ENCODE results near the gene GRIN3A. TPM values are rescaled to one million over a fixed set of nuclear protein-coding genes. Genes with fewer than 3 reads are reported as not detected.

GRIN3A gene
- total RNA-seq, 1 experiment from 2014 or later = 0.02 TPM

DNA sequence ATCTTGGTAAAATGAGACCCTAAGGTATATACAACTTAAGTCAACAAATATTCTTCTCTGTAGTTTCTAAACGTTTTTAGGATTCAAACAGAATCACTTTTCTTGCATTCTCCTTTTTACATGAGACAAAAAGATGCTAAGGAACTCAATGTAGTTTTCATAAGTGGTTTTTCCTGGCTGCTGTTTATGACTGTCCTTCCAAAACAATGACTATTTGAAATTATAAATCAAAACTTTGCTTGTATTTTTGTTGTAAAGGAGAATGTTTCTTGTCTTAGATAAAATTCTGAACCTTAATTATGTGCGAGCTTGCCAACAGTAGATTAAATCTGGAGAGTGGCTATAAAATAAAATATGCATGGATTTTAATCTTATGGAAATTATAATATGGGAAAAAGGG lies 53.8 kb downstream of the GRIN3A start:
- CTCF ChIA-PET = no interaction called here
- H3K27ac Mint-ChIP-seq = no peak overlapping the region
- ATAC-seq = no peak
- no peaks in the 10 kb centered on the region for H3K9me3 Mint-ChIP-seq
- H3K36me3 Mint-ChIP-seq = no peaks in the 10 kb centered on the region
- H3K27me3 Mint-ChIP-seq (ENCODE audit: low read depth) = no peaks in the 10 kb centered on the region
- no peak for TF ChIP-seq ZNF396 (CRISPR knock-in tag; IDR thresholded peaks at IDR 0.05; ENCODE audit: borderline replicate concordance)
- no peak for TF ChIP-seq HMGA2 (CRISPR knock-in tag; IDR thresholded peaks at IDR 0.05)
- TF ChIP-seq, protein P1, sequence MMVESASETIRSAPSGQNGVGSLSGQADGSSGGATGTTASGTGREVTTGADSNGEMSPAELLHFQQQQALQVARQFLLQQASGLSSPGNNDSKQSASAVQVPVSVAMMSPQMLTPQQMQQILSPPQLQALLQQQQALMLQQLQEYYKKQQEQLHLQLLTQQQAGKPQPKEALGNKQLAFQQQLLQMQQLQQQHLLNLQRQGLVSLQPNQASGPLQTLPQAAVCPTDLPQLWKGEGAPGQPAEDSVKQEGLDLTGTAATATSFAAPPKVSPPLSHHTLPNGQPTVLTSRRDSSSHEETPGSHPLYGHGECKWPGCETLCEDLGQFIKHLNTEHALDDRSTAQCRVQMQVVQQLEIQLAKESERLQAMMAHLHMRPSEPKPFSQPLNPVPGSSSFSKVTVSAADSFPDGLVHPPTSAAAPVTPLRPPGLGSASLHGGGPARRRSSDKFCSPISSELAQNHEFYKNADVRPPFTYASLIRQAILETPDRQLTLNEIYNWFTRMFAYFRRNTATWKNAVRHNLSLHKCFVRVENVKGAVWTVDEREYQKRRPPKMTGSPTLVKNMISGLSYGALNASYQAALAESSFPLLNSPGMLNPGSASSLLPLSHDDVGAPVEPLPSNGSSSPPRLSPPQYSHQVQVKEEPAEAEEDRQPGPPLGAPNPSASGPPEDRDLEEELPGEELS (CRISPR knock-in tag; IDR thresholded peaks at IDR 0.05) = no peak
- TF ChIP-seq JAZF1 (CRISPR knock-in tag; IDR thresholded peaks at IDR 0.05) = no peak
- TF ChIP-seq KAT7 (CRISPR knock-in tag; IDR thresholded peaks at IDR 0.05; ENCODE audit: borderline replicate concordance) = no peak
- no peak for TF ChIP-seq JUN (CRISPR knock-in tag; IDR thresholded peaks at IDR 0.05)
- TF ChIP-seq, protein P2, sequence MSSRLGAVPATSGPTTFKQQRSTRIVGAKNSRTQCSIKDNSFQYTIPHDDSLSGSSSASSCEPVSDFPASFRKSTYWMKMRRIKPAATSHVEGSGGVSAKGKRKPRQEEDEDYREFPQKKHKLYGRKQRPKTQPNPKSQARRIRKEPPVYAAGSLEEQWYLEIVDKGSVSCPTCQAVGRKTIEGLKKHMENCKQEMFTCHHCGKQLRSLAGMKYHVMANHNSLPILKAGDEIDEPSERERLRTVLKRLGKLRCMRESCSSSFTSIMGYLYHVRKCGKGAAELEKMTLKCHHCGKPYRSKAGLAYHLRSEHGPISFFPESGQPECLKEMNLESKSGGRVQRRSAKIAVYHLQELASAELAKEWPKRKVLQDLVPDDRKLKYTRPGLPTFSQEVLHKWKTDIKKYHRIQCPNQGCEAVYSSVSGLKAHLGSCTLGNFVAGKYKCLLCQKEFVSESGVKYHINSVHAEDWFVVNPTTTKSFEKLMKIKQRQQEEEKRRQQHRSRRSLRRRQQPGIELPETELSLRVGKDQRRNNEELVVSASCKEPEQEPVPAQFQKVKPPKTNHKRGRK (CRISPR knock-in tag; IDR thresholded peaks at IDR 0.05; ENCODE audit: borderline replicate concordance) = no peak
- TF ChIP-seq, protein P3, sequence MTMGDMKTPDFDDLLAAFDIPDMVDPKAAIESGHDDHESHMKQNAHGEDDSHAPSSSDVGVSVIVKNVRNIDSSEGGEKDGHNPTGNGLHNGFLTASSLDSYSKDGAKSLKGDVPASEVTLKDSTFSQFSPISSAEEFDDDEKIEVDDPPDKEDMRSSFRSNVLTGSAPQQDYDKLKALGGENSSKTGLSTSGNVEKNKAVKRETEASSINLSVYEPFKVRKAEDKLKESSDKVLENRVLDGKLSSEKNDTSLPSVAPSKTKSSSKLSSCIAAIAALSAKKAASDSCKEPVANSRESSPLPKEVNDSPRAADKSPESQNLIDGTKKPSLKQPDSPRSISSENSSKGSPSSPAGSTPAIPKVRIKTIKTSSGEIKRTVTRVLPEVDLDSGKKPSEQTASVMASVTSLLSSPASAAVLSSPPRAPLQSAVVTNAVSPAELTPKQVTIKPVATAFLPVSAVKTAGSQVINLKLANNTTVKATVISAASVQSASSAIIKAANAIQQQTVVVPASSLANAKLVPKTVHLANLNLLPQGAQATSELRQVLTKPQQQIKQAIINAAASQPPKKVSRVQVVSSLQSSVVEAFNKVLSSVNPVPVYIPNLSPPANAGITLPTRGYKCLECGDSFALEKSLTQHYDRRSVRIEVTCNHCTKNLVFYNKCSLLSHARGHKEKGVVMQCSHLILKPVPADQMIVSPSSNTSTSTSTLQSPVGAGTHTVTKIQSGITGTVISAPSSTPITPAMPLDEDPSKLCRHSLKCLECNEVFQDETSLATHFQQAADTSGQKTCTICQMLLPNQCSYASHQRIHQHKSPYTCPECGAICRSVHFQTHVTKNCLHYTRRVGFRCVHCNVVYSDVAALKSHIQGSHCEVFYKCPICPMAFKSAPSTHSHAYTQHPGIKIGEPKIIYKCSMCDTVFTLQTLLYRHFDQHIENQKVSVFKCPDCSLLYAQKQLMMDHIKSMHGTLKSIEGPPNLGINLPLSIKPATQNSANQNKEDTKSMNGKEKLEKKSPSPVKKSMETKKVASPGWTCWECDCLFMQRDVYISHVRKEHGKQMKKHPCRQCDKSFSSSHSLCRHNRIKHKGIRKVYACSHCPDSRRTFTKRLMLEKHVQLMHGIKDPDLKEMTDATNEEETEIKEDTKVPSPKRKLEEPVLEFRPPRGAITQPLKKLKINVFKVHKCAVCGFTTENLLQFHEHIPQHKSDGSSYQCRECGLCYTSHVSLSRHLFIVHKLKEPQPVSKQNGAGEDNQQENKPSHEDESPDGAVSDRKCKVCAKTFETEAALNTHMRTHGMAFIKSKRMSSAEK (CRISPR knock-in tag; IDR thresholded peaks at IDR 0.05; ENCODE audit: borderline replicate concordance) = no peak
- TF ChIP-seq, protein P4, sequence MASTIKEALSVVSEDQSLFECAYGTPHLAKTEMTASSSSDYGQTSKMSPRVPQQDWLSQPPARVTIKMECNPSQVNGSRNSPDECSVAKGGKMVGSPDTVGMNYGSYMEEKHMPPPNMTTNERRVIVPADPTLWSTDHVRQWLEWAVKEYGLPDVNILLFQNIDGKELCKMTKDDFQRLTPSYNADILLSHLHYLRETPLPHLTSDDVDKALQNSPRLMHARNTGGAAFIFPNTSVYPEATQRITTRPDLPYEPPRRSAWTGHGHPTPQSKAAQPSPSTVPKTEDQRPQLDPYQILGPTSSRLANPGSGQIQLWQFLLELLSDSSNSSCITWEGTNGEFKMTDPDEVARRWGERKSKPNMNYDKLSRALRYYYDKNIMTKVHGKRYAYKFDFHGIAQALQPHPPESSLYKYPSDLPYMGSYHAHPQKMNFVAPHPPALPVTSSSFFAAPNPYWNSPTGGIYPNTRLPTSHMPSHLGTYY (CRISPR knock-in tag; IDR thresholded peaks at IDR 0.05) = no peak
- TF ChIP-seq, protein P5, sequence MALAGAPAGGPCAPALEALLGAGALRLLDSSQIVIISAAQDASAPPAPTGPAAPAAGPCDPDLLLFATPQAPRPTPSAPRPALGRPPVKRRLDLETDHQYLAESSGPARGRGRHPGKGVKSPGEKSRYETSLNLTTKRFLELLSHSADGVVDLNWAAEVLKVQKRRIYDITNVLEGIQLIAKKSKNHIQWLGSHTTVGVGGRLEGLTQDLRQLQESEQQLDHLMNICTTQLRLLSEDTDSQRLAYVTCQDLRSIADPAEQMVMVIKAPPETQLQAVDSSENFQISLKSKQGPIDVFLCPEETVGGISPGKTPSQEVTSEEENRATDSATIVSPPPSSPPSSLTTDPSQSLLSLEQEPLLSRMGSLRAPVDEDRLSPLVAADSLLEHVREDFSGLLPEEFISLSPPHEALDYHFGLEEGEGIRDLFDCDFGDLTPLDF (CRISPR knock-in tag; IDR thresholded peaks at IDR 0.05) = no peak
- no peak for TF ChIP-seq ZBTB21 (CRISPR knock-in tag; IDR thresholded peaks at IDR 0.05; ENCODE audit: borderline replicate concordance)
- TF ChIP-seq TEAD1 (CRISPR knock-in tag; IDR thresholded peaks at IDR 0.05) = no peak
- no peak for TF ChIP-seq RELA (CRISPR knock-in tag; IDR thresholded peaks at IDR 0.05; ENCODE audit: borderline replicate concordance)
- TF ChIP-seq, protein P6, sequence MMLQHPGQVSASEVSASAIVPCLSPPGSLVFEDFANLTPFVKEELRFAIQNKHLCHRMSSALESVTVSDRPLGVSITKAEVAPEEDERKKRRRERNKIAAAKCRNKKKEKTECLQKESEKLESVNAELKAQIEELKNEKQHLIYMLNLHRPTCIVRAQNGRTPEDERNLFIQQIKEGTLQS (CRISPR knock-in tag; conservative IDR thresholded peaks at IDR 0.05) = no peak
- no peak for TF ChIP-seq ESRRA (CRISPR knock-in tag; IDR thresholded peaks at IDR 0.05; ENCODE audit: borderline replicate concordance)
- TF ChIP-seq, protein P7, sequence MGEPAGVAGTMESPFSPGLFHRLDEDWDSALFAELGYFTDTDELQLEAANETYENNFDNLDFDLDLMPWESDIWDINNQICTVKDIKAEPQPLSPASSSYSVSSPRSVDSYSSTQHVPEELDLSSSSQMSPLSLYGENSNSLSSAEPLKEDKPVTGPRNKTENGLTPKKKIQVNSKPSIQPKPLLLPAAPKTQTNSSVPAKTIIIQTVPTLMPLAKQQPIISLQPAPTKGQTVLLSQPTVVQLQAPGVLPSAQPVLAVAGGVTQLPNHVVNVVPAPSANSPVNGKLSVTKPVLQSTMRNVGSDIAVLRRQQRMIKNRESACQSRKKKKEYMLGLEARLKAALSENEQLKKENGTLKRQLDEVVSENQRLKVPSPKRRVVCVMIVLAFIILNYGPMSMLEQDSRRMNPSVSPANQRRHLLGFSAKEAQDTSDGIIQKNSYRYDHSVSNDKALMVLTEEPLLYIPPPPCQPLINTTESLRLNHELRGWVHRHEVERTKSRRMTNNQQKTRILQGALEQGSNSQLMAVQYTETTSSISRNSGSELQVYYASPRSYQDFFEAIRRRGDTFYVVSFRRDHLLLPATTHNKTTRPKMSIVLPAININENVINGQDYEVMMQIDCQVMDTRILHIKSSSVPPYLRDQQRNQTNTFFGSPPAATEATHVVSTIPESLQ (CRISPR knock-in tag; IDR thresholded peaks at IDR 0.05) = no peak
- no peak for TF ChIP-seq SMAD3 (CRISPR knock-in tag; IDR thresholded peaks at IDR 0.05; ENCODE audit: borderline replicate concordance)
- H3K4me1 Mint-ChIP-seq = no peaks in the 10 kb centered on the region
- no peak overlapping the region for H3K4me3 Mint-ChIP-seq
- no peak for DNase-seq (ENCODE audit: low spot score)
- POLR2A ChIA-PET = no interaction called here
